HG03025 (cell line): ENCODE measurements around the gene TXNDC2.
A peak's percentile ranks its signal among the peaks of the same experiment; 100 is the strongest.
"Not testable (repeated sequence)": the region's sequence is repeated elsewhere in the genome, so short reads cannot be mapped to it uniquely, and the experiment has no call there.

ENCODE experiments used
- ATAC-seq: cut with Tn5 transposase; IDR thresholded peaks from one replicate; pipeline ENCODE4 v1.9.1; 2021; ENCODE audit warnings: mild to moderate bottlenecking, moderate library complexity; ENCODE audit not compliant: unreplicated experiment, low FRiP score

The TXNDC2 gene

DNA sequence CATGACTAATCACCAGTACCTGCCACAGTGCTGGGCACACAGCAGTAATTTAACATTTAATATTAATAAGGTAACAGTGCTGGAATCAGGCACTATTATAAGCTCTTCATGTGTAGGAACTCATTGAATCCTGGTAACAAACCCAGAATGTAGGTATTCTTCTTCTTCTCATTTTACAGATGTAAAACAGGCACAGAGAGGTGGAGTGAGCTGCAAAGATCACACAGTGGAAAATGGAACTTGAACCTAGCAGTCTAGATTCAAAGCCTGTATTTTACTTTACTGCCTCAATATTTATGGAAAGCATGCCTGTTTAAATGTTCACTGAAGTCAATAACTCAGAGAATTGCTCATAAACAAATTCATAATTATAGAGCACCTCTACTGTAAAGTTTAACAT, 24.3 kb downstream of the TXNDC2 start:
- ATAC-seq, result no peak

DNA sequence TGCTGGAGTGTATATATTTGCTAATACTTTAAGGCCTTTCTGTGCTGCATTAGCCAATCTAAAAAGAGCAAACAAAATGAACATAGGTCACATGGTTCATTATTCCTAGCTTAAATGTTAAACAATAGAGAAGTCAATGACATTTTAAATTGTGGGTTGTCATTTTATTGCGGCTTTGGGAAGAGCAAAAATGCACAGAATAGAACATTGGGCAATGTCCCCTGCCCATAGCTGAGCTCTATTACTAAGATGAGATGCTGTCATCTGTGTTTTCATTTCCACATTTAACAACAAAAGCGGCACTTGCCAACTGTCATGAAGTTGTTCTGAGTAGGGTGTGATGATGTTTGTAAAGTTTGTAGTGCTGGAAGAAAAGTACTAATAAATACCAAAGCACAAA, 24.9 kb downstream of the TXNDC2 start:
- no peak for ATAC-seq

DNA sequence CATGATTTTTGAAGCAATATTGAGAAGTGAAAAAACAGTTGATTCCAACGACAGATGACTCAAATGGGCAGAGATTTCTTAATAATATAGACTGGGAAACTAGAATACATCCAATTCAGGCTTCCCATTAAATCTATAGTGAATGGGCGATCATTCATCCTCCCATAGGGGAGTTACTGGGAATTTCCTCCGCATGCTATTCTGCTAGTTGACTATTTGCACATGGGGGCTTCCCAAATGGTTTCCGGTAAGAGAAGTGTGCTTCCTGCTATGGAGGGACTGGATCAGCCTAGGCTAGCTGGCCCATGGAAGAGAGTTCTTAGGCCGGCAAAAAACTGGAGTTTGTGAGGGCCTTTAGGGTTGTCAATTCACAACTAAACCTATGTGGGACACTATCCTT, 25.5 kb downstream of the TXNDC2 start:
- ATAC-seq, result no peak

GRCh38 chr18:9912285-9912684, 26.5 kb downstream of the TXNDC2 start:
- ATAC-seq, result not testable (repeated sequence)

GRCh38 chr18:9913151-9913525, 27.4 kb downstream of the TXNDC2 start:
- no peak for ATAC-seq

GRCh38 chr18:9913526-9914333, 28.0 kb downstream of the TXNDC2 start, which contains the start of gene VAPA:
Gene VAPA, plus strand, starts transcription at chr18:9914016. Its CDS starts 241 bp downstream, at chr18:9914257.
- ATAC-seq, result peak; percentile 83

GRCh38 chr18:9914334-9914583, 28.5 kb downstream of the TXNDC2 start:
- ATAC-seq, result peak; percentile 24

DNA sequence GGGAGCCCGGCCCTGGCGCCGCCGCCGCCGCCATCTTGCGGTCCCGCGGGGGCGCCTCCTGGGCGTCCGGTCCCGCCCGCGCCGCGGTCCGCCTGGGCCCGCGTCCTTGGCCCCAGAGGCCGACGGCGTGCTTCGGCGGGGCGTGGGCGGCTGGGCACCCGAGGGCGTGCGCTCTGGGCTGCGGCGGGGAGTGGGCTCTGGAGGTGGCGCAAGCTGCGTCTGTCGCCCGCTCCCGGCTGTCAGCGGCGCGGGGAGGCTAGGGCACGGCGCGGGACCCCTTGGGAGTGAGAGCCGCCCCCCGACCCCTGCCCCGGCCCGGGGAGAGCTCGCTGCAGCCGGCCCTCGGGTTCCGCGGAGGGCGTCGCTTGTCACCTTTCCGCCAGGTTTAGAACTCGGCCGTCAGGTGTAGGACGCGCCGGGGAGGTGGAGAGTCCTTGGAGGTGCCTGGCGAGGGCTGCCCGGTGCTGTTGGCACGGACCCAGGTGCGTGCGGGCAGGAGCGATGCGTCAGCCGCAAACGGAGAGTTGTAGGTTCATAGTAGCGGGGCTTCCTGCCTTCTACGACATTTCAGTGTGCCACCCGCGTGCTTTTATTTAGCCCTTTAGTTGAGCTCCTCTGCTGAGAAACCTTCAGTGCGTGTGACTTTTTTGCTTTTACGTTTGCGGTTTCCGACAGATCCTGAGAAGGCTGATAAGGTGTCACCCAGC, 29.0 kb downstream of the TXNDC2 start:
- peak; percentile 29 for ATAC-seq

GRCh38 chr18:9915291-9916076, 29.7 kb downstream of the TXNDC2 start:
- ATAC-seq, result no peak

GRCh38 chr18:9916077-9916639, 30.4 kb downstream of the TXNDC2 start:
- ATAC-seq, result no peak

DNA sequence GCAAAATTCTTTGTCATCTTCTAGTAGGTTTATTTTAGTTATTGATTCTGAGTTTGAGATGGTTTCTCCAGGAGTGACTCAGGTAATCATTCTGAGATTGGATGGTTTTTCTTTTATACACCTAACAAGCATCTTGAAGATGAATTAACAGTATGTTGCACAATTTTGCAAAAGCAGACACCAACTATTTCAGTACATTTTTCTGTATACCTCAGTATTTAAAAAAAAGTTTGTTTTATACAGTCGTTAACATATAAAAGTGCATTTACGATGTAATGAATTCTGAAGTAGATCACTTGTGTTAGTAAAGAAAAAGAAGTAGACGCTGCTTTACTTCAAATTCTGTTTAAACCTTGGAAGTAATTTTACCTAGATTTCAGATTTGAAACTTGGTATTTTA, 31.0 kb downstream of the TXNDC2 start:
- no peak for ATAC-seq

DNA sequence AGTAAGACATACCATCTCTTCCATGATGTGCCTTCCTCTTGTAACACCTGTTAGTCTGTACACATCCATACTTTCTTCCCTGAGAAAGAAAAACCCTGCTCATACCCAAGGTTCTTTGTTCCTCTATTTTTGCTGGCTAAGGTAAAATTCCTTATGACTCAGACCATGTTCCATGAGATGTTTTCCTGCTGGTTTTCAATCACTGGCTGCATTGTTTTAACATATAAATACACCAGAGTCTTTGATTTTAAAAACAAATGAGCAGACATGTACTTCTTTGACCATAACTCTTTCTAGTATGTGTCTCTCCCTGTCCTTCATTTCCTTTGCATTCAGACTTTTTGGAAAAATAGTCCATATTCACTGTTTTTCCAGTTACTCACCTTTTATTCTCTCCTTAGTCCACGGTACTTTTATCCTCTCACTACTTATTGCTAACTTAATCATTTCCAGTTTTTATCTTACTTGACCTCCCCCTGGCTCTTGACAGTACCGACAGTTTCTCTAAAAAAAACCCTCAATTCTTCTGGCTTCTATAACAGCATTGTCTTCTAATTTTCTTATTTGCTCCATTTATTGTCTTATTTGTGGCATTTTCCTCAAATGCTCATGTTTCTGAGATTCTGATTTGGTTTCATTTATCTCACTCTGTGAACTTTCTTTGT, 32.4 kb downstream of the TXNDC2 start:
- no peak for ATAC-seq

- ATAC-seq, result no peak
These were observed 33.9 kb downstream of the TXNDC2 start for GRCh38 chr18:9919564-9920232.

DNA sequence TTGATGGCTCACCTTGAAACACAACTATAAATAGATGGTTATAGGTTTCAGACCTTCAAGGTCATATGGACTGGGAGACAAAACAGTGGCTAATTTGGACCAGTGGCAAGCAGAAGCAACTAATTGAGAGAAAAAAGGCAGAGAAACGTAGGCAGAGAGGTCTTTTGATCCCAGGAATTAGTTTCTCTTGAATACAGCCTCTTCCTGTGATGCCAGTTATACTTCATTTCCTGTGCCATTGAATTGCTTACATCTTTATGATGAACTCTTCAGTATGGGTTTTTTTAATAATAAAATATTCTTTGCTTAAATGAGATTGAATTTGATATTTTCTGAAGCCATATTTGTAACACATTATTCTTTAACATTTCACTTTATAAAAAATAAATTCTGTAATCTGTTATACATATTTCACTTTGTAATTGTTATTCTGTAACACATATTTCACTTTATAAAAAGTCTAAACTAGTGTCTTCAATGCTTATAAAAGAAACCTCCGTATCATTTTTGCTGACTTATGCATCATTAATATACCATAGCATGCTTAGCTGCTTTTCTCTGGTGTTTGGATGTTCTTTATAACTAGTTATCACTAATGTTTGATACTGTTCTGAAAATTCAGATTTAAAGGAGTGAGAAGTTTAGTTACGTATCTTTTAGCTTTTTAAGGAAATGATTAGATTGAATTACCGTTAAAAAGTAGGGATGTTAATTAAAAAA, 37.0 kb downstream of the TXNDC2 start:
- ATAC-seq, result no peak

GRCh38 chr18:9924371-9924943, 38.7 kb downstream of the TXNDC2 start:
- ATAC-seq, result no peak

DNA sequence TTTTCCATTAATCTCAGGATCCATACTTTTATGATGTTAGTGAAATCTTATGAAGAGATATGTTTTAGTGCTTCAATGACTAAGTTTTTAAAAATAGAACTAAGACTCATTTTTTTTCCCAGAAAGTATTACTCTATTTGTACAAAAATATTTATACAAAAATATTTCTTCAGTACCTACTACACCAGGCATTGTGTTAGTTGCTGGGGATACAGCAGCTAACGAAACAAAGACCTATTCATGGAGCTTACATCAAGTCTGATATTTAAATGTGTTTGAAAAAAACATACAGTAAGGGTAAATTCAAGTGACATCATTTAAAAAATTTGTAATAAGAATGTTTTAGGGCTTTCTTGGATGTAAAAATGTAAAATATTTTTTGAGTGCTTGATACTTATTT, 39.6 kb downstream of the TXNDC2 start:
- no peak for ATAC-seq

- ATAC-seq, result no peak
These were observed 40.0 kb downstream of the TXNDC2 start for GRCh38 chr18:9925795-9926194.

DNA sequence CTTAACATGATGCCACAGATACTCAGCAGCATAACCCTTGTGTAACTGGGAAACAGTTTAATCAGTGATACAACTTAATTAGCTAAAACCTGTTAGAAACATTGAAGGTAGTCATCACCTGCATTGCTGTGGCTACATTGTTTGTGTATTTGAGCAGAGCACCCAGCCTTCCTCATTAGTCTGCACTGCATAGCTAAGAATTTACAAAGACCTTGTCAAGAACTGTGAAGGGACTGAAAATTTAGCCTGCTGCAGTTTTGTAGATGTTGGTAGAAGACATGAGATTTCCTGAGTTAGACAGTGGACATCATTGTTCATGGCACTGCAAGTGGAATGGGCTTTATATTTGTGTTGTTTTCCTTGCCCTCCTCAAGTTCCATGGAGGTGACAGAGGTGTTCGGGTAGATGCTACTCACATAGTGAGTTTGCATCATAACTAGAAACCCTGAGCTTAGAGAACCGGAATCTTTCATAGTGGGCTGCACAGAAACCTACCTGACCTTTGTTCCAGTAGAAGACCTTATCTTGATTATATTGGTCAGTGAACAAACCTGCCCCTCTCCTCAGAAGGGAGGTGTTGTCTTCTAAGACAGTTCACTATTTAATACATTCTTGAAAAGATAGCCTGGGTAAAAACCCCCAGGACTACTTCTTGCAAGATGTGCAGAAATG, 40.6 kb downstream of the TXNDC2 start:
- no peak for ATAC-seq

- ATAC-seq, result no peak
These were observed 41.2 kb downstream of the TXNDC2 start for GRCh38 chr18:9926977-9927376.
